Stimulated activated CD8-positive, alpha-beta memory T cell treated with anti-CD3 and anti-CD28 coated beads, Interleukin-2, amount 100 ng/mL, for 48 hours (primary cell): Measurements from ENCODE around the gene OLA1.
A peak's percentile ranks its signal among the peaks of the same experiment; 100 is the strongest.
"Not testable (repeated sequence)": the region's sequence is repeated elsewhere in the genome, so short reads cannot be mapped to it uniquely, and the experiment has no call there.

ENCODE experiments used
- DNase-seq, 2 donors: peaks; one replicate each; pipeline ENCODE4 v3.0.0-alpha.2; 2020; ENCODE audit warnings: low read depth in 2 of 2

The OLA1 gene

GRCh38 chr2:174248187-174248997, at the start of gene OLA1:
Gene OLA1 (minus strand): TSS chr2:174248532. CDS start chr2:174246815, 1,717 bp downstream.
- peak; percentile 96 to 97 for DNase-seq

GRCh38 chr2:174292908-174293307, 44.6 kb upstream of the OLA1 start:
- DNase-seq: no peak

GRCh38 chr2:174286172-174286571, 37.8 kb upstream of the OLA1 start:
- no peak for DNase-seq

- no peak for DNase-seq
Measured at GRCh38 chr2:174282441-174282840, 34.1 kb upstream of the OLA1 start.

GRCh38 chr2:174281736-174282135, 33.4 kb upstream of the OLA1 start:
- no peak for DNase-seq

GRCh38 chr2:174280596-174280995, 32.3 kb upstream of the OLA1 start:
- no peak for DNase-seq

- not testable (repeated sequence) for DNase-seq
Measured at GRCh38 chr2:174270263-174270662, 21.9 kb upstream of the OLA1 start.

- DNase-seq: no peak
Measured at GRCh38 chr2:174266288-174266687, 18.0 kb upstream of the OLA1 start.

- DNase-seq: no peak
Measured at GRCh38 chr2:174263997-174264396, 15.7 kb upstream of the OLA1 start.

GRCh38 chr2:174259981-174260380, 11.6 kb upstream of the OLA1 start:
- no peak for DNase-seq

GRCh38 chr2:174254267-174254666, 5.9 kb upstream of the OLA1 start:
- no peak for DNase-seq

GRCh38 chr2:174248998-174249592, 763 bp upstream of the OLA1 start:
- no peak for DNase-seq

GRCh38 chr2:174247474-174248186, 702 bp downstream of the OLA1 start:
- no peak for DNase-seq

- DNase-seq: no peak
Measured at GRCh38 chr2:174246944-174247381, 1.4 kb downstream of the OLA1 start.

- not testable (repeated sequence) for DNase-seq
Measured at GRCh38 chr2:174245628-174246027, 2.7 kb downstream of the OLA1 start.

- DNase-seq: no peak
Measured at GRCh38 chr2:174245065-174245464, 3.3 kb downstream of the OLA1 start.

- DNase-seq: no peak
Measured at GRCh38 chr2:174243812-174244211, 4.5 kb downstream of the OLA1 start.

GRCh38 chr2:174240097-174240496, 8.2 kb downstream of the OLA1 start:
- no peak for DNase-seq

GRCh38 chr2:174236429-174236828, 11.9 kb downstream of the OLA1 start:
- DNase-seq: no peak

- no peak for DNase-seq
Measured at GRCh38 chr2:174235680-174236079, 12.7 kb downstream of the OLA1 start.

GRCh38 chr2:174233771-174234275, 14.5 kb downstream of the OLA1 start:
- DNase-seq: no peak

- DNase-seq: no peak
Measured at GRCh38 chr2:174227748-174228147, 20.6 kb downstream of the OLA1 start.
